LHCN-M2 (cell line): Measurements from ENCODE around the gene LRMDA. TPM values are rescaled to one million over a fixed set of nuclear protein-coding genes. Genes with fewer than 3 reads are reported as not detected.
"Not testable (repeated sequence)": the region's sequence is repeated elsewhere in the genome, so short reads cannot be mapped to it uniquely, and the experiment has no call there.

Experiments used
- DNase-seq: peaks from one replicate; pipeline ENCODE4 v3.0.0-alpha.2; 2012; ENCODE audit warnings: low read depth
- total RNA-seq: library from RNA; depleted of rRNA; stranded (reverse); fragments of >200 nt; gene quantifications from 2 replicates; pipeline ENCODE4 v1.2.3, GENCODE V29; 2014

LRMDA gene
- total RNA-seq, 1 experiment from 2014 or later = not detected

DNA sequence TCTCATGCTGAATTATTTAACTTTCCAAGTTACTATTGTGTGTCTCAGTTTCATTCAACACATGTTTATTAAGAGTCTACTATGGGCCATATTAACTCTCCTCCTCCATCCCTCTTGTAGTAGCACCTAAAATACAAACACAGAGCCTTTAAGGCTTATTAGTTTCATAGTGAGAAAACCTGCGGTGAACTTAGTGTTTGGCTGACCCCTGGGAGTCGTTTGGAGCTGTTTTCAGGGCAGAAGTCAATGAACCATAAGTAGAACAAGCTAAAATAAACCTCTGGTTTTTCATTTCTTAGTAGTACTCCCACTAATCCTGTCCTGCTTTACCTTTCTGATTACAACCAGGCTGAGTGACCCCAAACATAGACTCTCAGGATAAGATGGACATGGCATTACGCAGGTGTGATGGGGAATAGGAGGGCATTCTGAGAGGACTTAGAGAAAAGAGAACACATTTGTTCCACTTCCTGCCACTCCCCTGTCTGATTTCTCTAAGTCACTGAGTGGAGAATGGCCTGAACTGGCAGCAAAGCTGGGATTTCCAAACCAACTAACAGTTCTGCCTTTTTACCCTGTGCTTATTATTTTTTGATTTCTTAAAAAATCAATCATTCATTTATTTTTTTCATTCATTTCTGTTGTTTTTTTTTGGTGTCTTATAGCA lies 74.5 kb downstream of the LRMDA start:
- DNase-seq = no peak

- DNase-seq = no peak
Measured at GRCh38 chr10:75506930-75507329, 75.5 kb downstream of the LRMDA start.

- no peak for DNase-seq
Measured at GRCh38 chr10:75507469-75507868, 76.0 kb downstream of the LRMDA start.

GRCh38 chr10:75508239-75508813 lies 76.9 kb downstream of the LRMDA start:
- no peak for DNase-seq

- DNase-seq = no peak
Measured at GRCh38 chr10:75508814-75509306, 77.4 kb downstream of the LRMDA start.

- DNase-seq = no peak
Measured at GRCh38 chr10:75509706-75510105, 78.3 kb downstream of the LRMDA start.

DNA sequence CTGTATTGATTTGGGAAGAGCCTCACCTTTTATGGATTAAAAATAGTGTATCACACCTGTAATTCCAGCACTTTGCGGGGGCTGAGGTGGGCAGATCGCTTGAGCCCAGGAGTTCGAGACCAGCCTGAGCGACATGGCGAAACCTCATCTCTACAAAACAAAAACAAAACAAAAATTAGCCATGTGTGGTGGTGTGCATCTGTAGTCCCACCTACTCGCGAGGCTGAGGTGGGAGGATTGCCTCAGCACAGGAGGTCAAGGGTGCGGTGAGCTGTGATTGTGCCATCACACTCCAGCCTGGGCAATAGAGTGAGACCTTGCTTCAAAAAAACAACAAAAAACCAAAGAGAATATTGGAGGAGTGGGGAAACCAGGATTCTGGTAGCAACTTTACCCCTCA lies 79.6 kb downstream of the LRMDA start:
- no peak for DNase-seq

- no peak for DNase-seq
Measured at GRCh38 chr10:75512203-75512933, 80.9 kb downstream of the LRMDA start.

DNA sequence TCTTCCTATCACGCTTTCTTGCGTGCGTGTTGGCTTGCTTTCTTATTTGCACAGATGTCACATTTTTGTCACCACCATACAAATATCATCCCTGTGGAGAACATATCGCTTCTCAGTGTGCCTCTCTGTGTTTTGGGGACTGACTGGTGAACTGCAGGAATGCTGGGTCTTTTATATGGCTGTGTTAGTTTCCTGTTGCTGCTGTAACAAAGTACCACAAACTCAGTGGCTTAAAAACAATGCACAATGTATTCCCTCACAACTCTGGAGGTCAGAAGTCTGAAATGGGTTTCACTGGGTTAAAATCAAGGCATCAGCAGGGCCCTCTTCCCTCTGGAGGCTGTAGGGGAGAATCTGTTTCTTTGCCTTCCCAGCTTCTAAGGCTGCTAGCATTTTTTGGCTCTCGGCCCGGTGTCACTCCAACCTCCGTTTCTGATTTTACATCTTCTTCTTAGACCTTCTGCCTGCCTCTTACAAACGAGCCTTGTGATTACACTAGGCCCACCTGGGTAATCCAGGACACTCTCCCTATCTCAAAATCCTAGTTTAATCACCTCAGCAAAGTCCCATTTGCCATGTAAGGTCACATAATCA lies 82.0 kb downstream of the LRMDA start:
- DNase-seq = no peak

GRCh38 chr10:75514830-75515229 lies 83.4 kb downstream of the LRMDA start:
- no peak for DNase-seq

DNA sequence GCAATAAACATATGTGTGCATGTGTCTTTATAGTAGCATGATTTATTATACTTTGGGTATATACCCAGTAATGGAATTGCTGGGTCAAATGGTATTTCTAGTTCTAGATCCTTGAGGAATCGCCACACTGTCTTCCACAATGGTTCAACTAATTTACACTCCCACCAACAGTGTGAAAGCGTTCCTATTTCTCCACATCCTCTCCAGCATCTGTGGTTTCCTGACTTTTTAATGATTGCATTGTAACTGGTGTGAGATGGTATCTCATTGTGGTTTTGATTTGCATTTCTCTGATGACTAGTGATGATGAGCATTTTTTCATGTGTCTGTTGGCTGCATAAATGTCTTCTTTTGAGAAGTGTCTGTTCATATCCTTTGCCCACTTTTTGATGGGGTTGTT lies 84.7 kb downstream of the LRMDA start:
- not testable (repeated sequence) for DNase-seq

DNA sequence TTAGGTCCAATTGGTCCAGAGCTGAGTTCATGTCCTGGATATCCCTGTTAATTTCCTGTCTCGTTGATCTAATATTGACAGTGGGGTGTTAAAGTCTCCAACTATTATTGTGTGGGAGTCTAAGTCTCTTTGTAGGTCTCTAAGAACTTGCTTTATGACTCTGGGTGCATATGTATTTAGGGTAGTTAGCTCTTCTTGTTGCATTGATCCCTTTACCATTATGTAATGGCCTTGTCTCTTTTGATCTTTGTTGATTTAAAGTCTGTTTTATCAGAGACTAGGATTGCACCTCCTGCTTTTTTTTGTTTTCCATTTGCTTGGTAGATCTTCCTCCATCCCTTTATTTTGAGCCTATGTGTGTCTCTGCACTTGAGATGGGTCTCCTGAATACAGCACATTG lies 87.8 kb downstream of the LRMDA start:
- DNase-seq = not testable (repeated sequence)

- DNase-seq = not testable (repeated sequence)
Measured at GRCh38 chr10:75521194-75521829, 89.9 kb downstream of the LRMDA start.

- no peak for DNase-seq
Measured at GRCh38 chr10:75525067-75525466, 93.6 kb downstream of the LRMDA start.

GRCh38 chr10:75525646-75526045 lies 94.2 kb downstream of the LRMDA start:
- no peak for DNase-seq

- no peak for DNase-seq
Measured at GRCh38 chr10:75527542-75527941, 96.1 kb downstream of the LRMDA start.

DNA sequence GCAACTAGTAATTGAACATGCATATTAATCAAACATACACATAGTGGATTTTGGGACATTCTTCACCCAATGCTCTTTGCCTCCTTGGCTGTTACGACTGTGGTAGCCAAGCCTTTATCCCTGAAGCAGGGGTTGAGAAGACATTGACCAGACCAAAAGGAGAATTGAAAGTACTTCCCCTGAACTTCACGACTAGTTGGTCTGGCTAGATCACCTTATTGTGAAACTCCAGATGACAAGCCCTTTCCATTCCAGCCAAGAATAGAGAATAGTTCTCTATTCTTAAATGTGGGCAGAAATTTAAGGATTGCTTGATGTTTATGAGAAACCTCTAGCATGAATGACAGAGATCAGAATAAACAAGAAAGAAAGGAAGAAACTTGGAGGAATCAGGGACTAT lies 97.0 kb downstream of the LRMDA start:
- DNase-seq = no peak

DNA sequence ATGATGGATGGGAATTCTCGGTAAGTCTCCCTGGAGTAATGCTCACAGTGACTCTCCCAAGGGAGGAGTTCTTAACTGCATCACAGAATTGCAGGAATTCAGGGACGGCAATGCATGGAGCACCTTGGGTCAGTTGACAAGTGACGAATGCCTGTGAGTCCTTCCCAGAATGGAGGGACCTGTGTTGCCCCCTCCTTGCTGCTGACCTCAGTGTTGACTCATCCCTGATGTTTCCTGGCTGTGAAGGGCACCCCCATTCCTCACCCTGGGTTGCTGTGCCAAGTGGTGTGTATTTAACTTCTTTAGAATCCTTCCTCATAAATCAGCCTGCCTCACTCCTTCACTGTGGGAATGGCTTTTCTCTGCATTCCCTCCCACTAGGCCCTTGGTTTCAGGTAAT lies 98.9 kb downstream of the LRMDA start:
- no peak for DNase-seq

- no peak for DNase-seq
Measured at GRCh38 chr10:75531571-75532031, 100.2 kb downstream of the LRMDA start.

DNA sequence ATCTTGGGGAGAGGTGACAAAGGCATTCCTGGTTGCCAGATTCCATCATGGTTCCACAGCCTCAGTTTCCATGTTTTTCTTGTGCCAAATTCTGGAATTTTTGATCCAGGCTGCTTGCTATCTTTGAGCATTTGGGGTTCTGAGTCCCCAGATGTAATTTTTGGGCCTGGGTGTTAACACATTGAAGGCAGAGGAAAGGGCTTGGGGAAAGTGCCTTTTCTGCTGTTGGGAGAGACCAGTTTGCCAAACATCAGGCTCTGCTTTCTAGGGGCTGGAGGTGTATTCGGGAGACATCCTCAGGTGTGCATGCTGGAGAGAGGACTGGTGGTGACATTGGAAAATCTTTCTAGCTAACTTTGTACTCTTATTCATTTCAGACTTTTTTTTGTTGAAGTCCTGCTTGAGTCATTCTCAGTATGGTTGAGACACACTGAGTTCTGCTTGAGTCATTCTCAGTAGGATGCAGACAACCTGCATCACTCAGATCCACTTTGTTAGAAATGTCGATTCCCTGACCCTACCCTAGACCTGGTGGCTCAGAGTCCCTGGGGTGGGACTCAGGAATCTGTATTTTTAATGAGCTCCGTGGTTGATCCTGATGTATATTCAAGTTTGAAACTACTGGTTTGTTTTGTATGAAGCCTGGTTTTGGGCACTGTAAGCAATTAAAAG lies 101.0 kb downstream of the LRMDA start:
- DNase-seq = no peak

GRCh38 chr10:75538144-75538543 lies 106.7 kb downstream of the LRMDA start:
- DNase-seq = no peak
